HG03039 (cell line): ENCODE results near the gene DLGAP1.

Source experiments
- ATAC-seq: cut with Tn5 transposase; IDR thresholded peaks from one replicate; pipeline ENCODE4 v1.9.1; 2021; ENCODE audit warnings: mild to moderate bottlenecking, moderate library complexity; ENCODE audit not compliant: unreplicated experiment

DLGAP1 gene

DNA sequence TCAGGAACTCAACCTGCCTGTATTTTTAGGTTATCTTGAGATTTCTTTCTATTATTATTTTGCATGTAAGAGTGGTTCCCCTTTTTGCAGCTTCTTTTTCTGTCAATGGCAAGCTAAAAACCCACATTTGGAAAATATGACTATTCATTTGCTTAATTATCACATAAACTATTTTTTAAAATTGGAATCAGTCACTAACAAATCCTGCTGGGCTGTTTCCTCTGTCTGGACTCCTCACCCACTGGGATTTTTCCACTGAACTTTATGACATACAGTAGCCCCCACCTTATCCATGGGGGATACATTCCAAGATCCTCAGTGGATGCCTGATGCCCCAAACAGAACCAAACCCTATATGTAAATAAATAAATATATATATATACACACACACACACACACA is 447.3 kb downstream of the DLGAP1 start:
- ATAC-seq, result no peak

DNA sequence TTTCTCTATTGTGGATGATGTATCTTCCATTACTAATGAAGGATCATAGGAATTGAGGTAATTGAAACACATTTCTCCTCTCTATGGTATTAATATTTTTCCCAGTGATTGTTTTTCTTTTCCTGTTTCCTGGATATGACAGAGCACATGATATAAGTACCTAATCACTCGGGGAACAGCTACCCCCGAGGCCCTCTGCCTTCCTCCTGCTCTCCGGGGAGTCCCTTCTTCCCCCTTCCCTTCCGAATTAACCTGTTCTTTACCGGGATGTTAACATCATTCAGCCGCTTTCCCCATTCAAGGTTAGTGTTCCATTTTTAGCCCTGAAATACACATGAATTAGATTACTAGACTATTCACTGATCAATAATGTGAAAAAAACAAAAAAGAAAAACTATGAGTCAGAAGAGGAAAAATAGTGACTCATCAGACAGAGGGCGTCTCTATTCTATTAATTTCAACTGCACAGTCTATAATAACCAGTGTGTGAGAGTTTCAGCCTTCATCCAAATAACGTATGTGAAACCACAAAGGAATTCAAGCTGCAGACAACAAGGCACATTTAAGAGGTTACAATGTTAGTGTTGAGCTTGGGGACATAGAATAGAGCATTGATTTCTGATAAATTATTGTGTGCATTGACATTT is 450.8 kb downstream of the DLGAP1 start:
- no peak for ATAC-seq

DNA sequence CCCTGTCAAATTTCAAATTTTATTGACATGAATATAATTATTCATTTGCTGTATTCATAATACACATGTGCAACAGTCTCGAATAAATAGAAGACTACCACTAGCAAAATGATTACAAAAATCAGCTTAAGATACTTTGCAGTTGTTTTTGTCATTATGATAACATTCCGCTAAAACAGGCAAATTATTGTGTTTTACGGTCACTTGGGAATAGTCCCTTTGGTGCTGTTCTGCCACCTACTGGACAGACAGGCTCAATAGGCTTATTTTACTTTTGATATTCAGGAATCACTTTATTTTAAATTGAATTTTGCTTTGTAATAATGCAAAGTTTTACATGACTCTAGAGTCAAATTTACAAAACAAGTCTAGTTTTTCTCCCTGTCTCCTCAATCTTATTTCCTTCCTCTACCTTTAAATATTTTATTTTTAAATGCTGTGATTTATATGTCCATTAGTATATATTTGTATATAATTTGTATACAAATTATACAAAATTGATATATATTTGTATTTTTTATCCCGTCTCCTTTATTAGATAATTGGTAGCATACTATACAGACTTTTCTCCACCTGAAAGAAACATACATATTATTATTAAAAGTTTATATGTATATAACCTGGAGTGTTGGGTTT is 456.3 kb downstream of the DLGAP1 start:
- no peak for ATAC-seq

DNA sequence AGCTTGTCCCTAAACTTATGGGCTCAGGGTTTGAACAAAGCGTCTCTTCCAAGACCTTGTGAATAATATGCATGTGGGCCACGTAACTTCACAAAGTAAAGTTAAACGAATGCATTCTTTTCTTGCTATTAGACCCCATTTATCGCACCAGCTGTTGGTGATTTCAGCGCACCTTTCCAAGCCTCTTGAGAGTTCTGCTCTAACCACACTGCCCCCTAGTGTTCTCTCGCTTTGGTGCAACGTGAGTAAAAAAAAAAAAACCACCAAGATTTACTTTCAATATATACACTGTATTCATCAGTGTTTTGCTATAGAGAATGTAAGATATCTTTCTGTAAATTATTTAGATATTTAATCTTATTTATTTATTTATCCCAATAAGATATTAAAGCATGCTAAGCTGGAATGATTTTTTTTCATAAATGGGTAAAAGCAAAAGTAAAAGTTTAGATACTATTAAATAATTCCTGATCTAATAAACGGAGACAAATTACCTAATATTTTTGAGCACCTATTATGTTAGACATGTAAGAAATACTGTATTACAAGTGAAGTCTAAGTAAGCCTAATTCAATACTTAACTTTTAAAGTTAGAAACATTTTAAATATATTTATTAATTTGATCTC is 459.5 kb downstream of the DLGAP1 start:
- ATAC-seq, result no peak

DNA sequence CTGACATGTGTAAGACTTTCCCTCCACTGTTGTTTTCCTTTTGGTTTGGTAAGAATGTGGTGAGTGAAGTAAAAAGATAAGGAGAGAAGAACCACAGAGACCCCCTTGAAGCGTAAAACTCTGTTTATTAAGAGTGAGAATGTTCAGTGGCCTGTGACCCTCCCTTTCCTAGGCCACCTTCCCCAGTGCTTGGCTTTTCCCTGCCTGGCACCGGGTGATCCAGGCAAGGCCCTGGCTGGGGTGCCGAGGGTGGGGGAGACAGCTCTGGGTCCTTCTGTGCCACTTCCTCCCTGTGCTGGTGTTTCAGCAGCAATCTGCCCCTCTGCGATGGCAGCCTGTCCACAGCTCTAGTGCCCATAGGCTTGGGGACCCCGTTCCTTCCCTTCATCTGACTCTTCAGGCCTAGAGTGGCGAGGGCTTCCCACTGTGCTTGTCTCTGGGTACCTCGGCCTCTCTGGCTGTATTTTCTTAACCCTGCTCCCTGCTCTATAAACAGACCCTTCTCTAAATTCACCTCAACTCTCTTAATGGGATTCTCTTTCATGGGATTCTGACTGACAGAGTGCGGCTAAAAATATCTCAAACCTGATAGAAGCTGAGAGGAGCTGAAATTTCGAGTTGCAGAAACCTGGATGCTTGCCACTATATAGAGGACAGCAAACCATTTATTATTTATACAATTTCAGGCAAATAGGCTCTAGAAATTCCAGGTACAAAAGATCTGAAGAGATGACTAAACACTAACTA is 461.0 kb downstream of the DLGAP1 start:
- no peak for ATAC-seq

DNA sequence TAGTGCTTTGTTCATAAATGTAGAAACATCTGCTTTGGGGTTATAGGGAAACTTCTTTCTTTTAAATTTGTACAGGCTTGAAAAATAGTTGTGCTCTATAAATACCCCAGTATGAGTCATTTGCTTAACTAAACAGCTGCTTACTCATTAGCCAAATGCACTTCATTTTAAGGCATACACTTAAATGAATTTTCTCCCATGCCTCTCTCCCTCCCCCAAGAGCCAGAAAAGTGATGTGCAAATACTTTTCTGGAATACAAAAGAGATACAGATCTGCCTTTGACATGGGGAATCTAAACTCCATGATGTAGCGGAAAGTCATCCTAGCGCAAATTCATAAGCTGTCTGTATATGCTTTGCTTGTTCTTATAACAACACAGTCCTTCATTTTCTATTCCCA is 469.4 kb downstream of the DLGAP1 start:
- ATAC-seq, result no peak

DNA sequence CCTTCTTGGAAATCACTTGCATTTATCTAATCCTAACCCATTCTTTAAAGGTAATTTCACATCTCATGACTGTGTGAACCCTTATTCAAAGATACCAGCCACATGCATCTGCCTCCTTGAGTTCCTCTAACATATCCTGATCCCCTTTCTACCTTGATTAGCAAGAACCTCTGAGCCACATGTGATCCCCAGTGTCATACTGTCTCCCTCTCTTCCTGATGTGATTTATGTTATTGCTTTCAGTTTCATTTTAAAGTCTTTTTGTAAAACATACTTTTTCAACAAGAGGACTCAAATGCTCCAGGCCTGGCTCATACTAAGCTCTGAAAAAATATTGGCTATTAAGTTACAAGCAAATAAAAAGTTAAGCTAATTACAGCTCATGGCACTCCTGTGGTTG is 470.1 kb downstream of the DLGAP1 start:
- ATAC-seq, result no peak

DNA sequence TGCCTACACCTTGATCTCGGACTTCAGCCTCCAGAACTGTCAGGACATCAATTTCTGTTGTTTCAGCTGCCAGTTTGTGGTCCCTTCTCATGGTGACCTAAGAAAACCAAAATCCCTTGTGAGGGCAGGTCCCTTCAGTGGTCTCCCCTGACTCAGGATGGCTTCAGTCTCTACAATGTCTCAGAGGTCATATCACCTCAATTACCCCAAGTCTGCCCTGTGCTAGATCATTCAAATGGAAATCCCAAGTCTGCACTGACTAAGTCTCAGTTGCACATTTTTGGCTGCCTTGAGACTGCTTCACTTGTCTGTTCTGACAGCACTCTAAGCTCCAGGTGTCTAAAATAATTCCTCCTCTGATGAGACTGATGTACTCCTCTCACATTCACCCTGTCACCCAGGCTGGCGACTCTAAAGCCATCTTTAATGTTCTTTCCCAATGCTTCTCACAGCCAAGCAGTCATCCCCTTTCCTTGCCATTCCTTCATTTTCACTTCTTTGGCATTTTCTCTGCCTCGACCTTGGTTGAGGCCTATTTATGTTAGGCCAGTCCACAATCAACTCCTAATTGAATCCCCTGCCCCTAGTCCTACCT is 470.8 kb downstream of the DLGAP1 start:
- no peak for ATAC-seq

DNA sequence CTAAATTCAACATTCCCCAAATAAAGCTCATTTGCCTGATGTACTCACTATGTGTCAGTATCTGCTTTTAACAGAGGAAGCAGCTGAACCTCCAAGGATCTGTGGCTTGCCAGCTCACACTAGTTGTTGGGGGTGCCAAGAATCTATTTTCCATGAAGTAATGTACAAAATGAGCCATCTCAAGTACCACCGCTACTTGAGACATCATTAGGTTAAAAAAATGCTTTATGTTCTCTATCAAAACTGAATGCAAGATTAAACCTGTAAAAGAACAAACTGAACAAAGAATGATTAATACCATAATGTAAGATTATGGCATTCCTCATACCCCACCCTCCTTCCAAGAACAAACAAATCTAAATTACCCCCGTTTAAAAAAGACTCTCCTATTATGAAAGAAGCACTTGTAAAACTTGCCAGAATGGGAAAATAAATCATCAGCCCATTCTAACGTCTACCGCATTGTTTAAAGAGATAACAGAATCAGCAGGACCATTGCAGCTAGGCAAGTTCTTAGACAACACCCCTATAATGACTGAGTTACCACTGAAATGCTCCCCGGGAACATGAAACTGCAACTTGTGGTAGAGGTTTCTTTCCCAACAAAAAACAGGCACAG is 471.6 kb downstream of the DLGAP1 start:
- no peak for ATAC-seq

DNA sequence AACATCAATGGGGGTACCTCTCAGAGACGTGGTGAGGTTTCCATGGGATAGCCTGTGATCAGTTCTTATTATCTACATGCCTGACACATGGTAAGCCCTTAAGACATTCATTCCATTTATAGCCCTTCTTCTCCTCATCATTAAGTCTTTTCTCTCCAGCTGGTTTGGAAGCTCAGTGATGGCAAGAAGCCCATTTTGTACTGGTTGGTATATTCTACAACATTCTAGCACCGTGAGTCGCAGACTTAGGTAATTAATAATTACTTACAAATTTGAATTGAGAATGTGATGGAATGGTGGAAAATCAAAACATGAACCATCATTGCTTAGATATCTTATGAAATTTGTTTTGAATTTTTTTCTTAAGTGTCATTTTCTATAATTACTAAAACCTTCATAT is 472.6 kb downstream of the DLGAP1 start:
- ATAC-seq, result no peak

DNA sequence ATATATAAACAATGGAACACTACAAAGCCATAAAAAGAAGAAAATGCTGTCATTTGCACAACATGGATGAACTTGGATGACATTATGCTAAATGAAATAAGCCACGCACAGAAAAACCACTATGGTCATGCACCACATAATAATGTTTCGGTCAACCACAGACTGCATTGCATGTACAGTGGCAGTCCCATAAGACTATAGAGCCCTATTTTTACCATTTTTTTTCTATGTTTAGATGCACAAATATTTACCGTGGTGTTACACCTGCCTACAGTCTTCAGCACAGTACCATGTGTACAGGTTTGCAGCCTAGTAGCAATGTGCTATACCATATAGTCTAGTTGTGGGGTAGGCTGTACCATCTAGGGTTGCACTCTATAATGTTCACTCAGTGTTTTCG is 476.1 kb downstream of the DLGAP1 start:
- no peak for ATAC-seq

DNA sequence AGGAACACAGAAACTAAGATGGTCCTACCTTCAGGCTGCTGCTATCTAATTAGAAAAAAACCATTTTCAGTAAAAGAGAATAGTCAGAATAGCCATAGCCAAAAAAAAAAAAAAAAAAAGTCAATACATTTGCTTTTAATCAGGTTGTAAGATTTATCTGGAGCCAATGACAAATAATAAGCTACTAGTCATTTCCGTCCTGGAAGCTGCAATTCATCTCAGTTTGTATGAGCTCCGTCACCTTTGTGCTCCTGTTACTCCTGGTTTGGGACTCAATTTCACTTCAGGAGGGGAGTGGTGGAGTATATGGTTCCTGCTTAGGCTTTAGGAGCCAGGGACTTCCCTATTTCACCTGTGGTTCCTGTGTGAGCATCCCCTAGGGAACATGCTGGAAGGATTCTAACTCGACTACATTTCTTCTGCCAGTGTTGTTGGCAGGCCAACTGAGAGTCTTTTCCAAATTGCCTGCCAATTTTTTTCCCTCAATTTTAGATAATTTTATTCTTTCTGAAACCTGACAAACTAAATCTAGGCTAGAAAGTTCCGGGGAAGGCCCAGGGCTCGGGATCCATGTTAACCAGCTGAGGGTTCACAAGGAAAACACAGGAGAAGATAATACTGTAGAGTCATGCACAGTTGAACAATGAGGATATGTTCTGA is 481.8 kb downstream of the DLGAP1 start:
- ATAC-seq, result no peak

DNA sequence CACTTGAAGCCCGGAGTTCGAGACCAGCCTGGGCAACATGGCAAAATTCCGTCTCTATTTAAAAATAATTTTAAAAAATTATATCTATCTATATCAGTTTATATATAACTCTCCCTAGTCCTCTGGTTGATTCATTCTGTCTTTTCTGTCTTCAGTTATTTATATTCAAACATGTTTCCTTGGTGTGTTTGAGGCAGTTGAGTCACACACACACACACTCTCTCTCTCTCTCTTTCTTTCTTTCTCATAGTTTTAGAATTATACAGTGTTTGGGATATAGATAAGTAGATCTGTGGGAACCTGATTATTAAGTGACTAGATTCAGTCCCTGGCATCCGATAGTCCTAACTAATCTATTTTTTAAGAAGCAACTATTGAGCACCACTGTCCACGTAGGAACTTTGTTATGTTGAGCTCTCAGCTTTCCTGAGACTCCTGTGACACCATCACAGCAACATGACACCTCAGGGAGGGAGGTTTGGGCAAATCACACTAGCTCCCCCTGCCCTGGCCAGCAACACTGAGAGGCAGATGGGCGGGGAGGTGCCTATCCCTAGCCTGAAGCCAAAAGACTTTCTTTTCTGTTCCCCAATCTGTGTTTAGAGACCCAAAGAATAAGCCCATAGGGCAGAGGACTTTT is 482.7 kb downstream of the DLGAP1 start:
- ATAC-seq, result no peak

DNA sequence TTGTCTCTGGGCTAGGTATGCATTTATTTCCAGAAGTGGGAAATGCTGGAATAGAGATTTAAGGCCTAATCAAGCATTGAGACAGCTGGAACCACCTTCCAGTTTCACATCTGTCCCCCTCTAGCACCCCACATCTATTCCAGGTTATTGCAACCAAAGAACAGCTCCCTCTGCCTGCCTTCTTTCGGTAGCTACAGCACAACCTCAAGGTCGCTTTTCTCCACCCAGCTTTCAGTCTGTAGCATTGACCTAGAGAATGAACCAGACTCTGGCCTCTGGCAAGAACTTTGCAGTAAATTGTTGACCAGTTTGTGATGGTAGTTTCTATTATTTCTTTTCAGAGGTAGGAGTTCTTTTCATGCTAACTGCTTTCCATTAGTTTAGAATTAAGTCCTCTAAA is 484.2 kb downstream of the DLGAP1 start:
- no peak for ATAC-seq

DNA sequence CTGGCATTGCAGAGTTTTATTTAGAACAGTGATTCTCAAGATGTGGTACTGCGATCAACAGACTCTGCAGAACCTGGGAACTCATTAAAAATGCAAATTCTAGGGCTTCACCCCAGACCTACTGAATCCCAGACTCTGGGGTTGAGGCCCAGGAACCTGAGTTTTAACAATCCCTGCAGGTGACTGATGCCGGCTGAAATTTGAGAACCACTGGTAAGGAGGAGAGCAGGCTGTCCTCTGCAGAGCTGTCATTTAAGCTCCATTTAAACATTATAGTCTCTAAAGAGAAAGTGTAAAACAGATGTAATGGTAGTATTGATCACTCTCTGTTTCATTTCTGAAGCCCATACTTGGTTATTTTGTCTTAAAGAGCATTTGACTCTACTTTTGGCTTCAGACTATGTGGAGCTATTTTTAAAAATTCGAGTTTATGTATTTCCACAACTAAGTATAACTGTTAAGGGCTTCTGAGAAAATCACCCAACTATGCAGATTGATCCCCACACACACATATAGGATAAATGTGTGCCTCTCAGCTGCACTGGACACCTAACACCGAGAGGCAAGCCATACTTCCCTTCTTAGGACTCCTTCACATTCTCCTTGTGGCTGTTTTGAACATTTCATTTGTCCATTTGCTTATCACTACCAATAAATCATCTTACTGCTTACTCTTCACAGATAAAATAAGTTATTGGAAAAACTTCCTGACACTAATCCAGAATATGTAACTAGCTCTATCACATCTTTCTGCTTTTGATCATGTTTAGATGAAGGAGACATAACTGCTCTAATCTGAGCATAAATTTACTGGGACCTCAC is 487.5 kb downstream of the DLGAP1 start:
- no peak for ATAC-seq

DNA sequence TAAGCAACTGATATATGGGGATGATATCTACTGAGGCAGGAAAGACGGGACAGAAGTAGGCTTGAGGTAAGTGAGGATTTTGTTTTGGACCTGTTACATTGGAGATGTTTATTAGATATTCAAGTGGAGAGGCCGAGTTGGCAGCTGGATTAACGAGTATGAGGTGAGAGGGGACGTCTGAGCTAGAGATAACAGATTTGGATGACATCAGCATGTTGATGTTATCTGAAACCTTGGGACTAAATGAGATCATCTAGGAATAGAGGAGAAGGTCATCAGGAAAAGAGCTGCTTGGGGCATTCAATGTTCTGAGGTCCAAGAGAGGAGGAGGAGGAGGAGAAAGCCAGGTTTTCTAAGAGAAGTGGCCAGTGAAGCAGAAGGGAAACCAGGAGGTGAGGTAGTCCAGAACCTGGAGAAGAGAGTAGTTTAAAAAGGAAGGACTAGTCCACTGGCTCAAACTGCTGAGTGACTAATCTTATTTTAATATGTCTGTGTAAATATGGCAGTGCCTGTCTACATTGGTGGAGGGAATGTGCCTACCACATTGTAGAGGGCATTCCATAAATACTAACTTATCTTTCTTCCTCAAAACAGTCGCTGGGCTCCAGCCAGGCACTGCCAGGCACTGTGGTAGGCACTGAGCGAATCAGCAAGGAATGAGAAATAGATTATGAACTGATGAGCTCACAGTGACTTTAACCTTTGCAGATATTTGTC is 488.3 kb downstream of the DLGAP1 start:
- ATAC-seq, result no peak

DNA sequence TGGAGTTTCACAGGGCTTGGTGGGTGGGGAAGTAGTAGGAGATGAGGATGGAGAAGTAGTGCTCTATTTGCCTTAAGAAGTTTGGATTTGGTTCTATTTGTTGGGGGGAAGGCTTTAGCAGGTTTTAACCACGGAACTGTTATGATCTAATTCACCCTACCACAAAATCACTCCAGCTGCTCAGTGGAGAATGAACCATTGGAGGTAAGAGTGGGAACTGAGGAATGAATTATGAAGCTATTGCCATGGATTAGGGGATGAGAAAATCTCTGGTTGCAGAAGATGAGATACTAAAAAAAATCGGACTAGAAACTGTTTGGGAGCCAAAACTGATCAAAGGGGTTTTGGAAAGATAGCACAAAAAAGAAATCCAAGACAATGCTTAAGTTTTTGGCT is 488.9 kb downstream of the DLGAP1 start:
- ATAC-seq, result no peak

DNA sequence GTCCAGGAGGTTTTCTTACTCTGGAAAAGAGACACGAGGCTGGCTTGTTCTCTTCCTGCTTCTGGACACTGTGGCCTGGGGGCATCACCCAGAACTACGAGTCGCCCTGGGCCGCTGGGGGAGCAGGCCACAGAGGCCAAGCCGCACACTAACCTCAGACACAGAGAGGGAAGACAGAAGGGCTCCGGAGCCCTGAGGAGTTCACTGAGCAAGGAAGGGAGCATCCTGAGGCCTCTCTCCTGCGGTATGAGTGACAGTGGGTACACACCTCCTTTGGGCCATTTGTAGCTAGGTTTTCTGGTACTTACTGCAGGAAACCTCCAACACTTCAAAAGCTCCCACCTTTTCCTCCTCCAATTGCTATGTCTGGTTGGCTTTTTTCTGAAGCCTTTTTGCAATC is 494.1 kb downstream of the DLGAP1 start:
- ATAC-seq, result no peak

DNA sequence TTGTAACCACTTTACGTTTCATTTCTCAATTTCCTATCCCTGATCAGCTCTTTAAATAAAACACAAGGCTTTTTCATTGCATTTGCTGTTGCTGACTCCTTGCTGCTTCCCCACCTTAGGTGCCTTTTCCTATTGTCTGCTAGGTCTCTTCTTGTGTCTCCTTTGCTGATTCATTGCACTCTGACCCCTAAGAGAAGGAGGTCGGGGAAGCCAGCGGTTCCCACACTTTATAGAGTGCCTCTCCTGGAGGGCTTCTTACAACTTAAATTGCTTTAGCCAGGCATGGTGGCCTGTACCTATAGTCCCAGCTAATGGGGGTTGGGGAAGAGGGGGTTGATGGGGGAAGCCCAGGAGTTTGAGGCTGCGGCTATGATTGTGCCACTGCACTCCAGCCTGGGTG is 495.0 kb downstream of the DLGAP1 start:
- no peak for ATAC-seq
